GM12878 (cell line): ENCODE data around the gene TNP2.

Experiments
- NBN ChIP-seq: fragments of 450-650 bp; IDR thresholded peaks from 2 replicates; pipeline ENCODE4 v1.6.1; 2016
- POLR2A ChIP-seq: IDR thresholded peaks from 2 replicates; pipeline ENCODE4 v1.6.1; 2011; ENCODE audit warnings: low read depth, mild to moderate bottlenecking, low read length

GRCh38 chr16:11253009-11253994 lies 15.8 kb downstream of the TNP2 start:
- TF ChIP-seq NBN (no peak), POLR2A (peak; percentile 54; the same call in 1 of the 2 replicates)
